ENCODE measurements around the gene ATG16L1. TPM values are rescaled to one million over a fixed set of nuclear protein-coding genes. Genes with fewer than 3 reads are reported as not detected.

The ATG16L1 gene
- polyA plus RNA-seq, 1 donor (not counting 4 experiments of a cell fraction or from before 2014, with no cell fraction given) = 38.5 TPM

DNA sequence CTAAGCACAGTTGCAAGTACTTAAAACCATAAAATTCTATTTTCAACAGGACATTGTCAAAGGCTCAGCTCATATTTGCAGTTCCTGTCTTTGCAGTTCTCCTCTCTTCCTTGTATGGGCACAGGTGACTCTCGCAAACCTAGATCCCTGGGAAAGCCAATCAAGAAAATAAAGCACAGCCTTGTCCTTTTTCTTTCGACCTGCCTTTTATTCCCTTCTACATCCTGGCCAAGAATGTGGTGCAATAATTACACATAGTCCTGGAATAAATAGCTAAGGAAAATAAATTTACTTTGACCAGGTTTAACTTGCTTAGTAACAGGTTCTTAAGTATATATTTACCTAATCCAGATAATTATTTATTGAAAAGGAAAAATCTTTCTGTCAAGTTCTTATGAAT is 20.2 kb downstream of the ATG16L1 start:
- no peaks in the 10 kb centered on the region for H3K9me3 ChIP-seq (ENCODE audit: control insufficient read depth, low read depth, low read length)
- FAIRE-seq (no peak), DNase-seq (ENCODE audit: low read depth, low spot score) (no peak)
- H4K20me1 ChIP-seq (ENCODE audit: control insufficient read depth, extremely low read depth, insufficient read depth, low read length) = no peaks in the 10 kb centered on the region
- H3K9me1 ChIP-seq (ENCODE audit: control insufficient read depth, extremely low read depth, insufficient read depth, low read length) = no peaks in the 10 kb centered on the region
- H3K9ac ChIP-seq (ENCODE audit: control insufficient read depth, extremely low read depth, insufficient read depth, low read length) = no peak overlapping the region
- dilution Hi-C loops (cut with MboI; ENCODE audit: extremely low pct_ligation_motif_present, low sequenced_read_pairs) = no loop called here
- H3K4me1 ChIP-seq (ENCODE audit: control insufficient read depth, extremely low read depth, insufficient read depth, low read length) = no peaks in the 10 kb centered on the region
- no peak overlapping the region for H3K4me2 ChIP-seq (ENCODE audit: control insufficient read depth, extremely low read depth, insufficient read depth, low read depth, low read length)
- H2AFZ ChIP-seq (ENCODE audit: control insufficient read depth, low read length) = no peak overlapping the region
- no peak overlapping the region for H3K4me3 ChIP-seq (ENCODE audit: control insufficient read depth in 2 of 3, extremely low read depth in 1 of 3, insufficient read depth in 2 of 3, low read depth in 1 of 3, low read length in 3 of 3)
- H3K27me3 ChIP-seq (ENCODE audit: control insufficient read depth, extremely low read depth, insufficient read depth, low read length) = no peaks in the 10 kb centered on the region
- no peak overlapping the region for H3K27ac ChIP-seq (ENCODE audit: control insufficient read depth, insufficient read depth, low read length)
- H3K79me2 ChIP-seq (ENCODE audit: control insufficient read depth, insufficient read depth, low read length) = no peaks in the 10 kb centered on the region
- peaks cover 35 to 58% of the 10 kb centered on the region in 2 experiments for H3K36me3 ChIP-seq (ENCODE audit: control insufficient read depth in 2 of 2, extremely low read depth in 1 of 2, insufficient read depth in 2 of 2, low read length in 2 of 2)
- TF ChIP-seq, protein P1, sequence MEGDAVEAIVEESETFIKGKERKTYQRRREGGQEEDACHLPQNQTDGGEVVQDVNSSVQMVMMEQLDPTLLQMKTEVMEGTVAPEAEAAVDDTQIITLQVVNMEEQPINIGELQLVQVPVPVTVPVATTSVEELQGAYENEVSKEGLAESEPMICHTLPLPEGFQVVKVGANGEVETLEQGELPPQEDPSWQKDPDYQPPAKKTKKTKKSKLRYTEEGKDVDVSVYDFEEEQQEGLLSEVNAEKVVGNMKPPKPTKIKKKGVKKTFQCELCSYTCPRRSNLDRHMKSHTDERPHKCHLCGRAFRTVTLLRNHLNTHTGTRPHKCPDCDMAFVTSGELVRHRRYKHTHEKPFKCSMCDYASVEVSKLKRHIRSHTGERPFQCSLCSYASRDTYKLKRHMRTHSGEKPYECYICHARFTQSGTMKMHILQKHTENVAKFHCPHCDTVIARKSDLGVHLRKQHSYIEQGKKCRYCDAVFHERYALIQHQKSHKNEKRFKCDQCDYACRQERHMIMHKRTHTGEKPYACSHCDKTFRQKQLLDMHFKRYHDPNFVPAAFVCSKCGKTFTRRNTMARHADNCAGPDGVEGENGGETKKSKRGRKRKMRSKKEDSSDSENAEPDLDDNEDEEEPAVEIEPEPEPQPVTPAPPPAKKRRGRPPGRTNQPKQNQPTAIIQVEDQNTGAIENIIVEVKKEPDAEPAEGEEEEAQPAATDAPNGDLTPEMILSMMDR (optimal IDR thresholded peaks at IDR 0.05 in 1 of 3, IDR thresholded peaks at IDR 0.05 in 1 of 3, conservative IDR thresholded peaks at IDR 0.05 in 1 of 3; ENCODE audit: extremely low read depth in 1 of 3, insufficient read depth in 2 of 3, low read length in 3 of 3) = no peak
- TF ChIP-seq EZH2 (IDR thresholded peaks at IDR 0.05; ENCODE audit: low read length) = no peak

- Histone ChIP-seq H3K27ac (ENCODE audit: control insufficient read depth, insufficient read depth, low read length) (no peak overlapping the region), H3K27me3 (ENCODE audit: control insufficient read depth, extremely low read depth, insufficient read depth, low read length) (no peaks in the 10 kb centered on the region), H4K20me1 (ENCODE audit: control insufficient read depth, extremely low read depth, insufficient read depth, low read length) (no peaks in the 10 kb centered on the region), H3K4me1 (ENCODE audit: control insufficient read depth, extremely low read depth, insufficient read depth, low read length) (no peaks in the 10 kb centered on the region), H3K9ac (ENCODE audit: control insufficient read depth, extremely low read depth, insufficient read depth, low read length) (no peak overlapping the region), H3K9me3 (ENCODE audit: control insufficient read depth, low read depth, low read length) (no peaks in the 10 kb centered on the region), H2AFZ (ENCODE audit: control insufficient read depth, low read length) (no peak overlapping the region), H3K79me2 (ENCODE audit: control insufficient read depth, insufficient read depth, low read length) (no peaks in the 10 kb centered on the region), H3K4me3 (ENCODE audit: control insufficient read depth in 2 of 3, extremely low read depth in 1 of 3, insufficient read depth in 2 of 3, low read depth in 1 of 3, low read length in 3 of 3) (no peak overlapping the region), H3K36me3 (ENCODE audit: control insufficient read depth in 2 of 2, extremely low read depth in 1 of 2, insufficient read depth in 2 of 2, low read length in 2 of 2) (peaks cover 28 to 52% of the 10 kb centered on the region in 2 experiments), H3K9me1 (ENCODE audit: control insufficient read depth, extremely low read depth, insufficient read depth, low read length) (no peaks in the 10 kb centered on the region), H3K4me2 (ENCODE audit: control insufficient read depth, extremely low read depth, insufficient read depth, low read depth, low read length) (no peak overlapping the region)
- DNase-seq (ENCODE audit: low read depth, low spot score) (no peak), FAIRE-seq (no peak)
- dilution Hi-C loops (cut with MboI; ENCODE audit: extremely low pct_ligation_motif_present, low sequenced_read_pairs) = no loop called here
- TF ChIP-seq, protein P1 (optimal IDR thresholded peaks at IDR 0.05 in 1 of 3, IDR thresholded peaks at IDR 0.05 in 1 of 3, conservative IDR thresholded peaks at IDR 0.05 in 1 of 3; ENCODE audit: extremely low read depth in 1 of 3, insufficient read depth in 2 of 3, low read length in 3 of 3) = no peak
- TF ChIP-seq EZH2 (IDR thresholded peaks at IDR 0.05; ENCODE audit: low read length) = no peak
These were observed 21.6 kb downstream of the ATG16L1 start for GRCh38 chr2:233273120-233273519.

All from keratinocyte (primary cell).